HEK293T (cell line): ENCODE results near the gene BARX2.

ENCODE experiments used
- CTCF ChIA-PET: fragments of 350-600 bp; formaldehyde crosslinking; extraction: SDS; loops from one replicate; lab custom pipeline; 2021; ENCODE audit warnings: antibody characterized with exemption, inconsistent platforms; lab: Yijun Ruan, JAX
- POLR2A ChIA-PET: fragments of 350-600 bp; formaldehyde crosslinking; extraction: SDS; loops from one replicate; lab custom pipeline; 2020; ENCODE audit warnings: antibody characterized with exemption, inconsistent platforms; lab: Yijun Ruan, JAX
- DNase-seq: peaks from one replicate; pipeline ENCODE4 v3.0.0; 2012; ENCODE audit warnings: mixed read lengths; ENCODE audit errors: extremely low spot score
- ARNT ChIP-seq: fragments of 450-650 bp; IDR thresholded peaks from 2 replicates; pipeline ENCODE4 v1.6.1; 2017; ENCODE audit warnings: mild to moderate bottlenecking
- BHLHE40 ChIP-seq: fragments of 450-650 bp; IDR thresholded peaks from 2 replicates; pipeline ENCODE4 v1.6.1; 2016; ENCODE audit warnings: mild to moderate bottlenecking, moderate library complexity, borderline replicate concordance
- CTBP1 ChIP-seq: fragments of 450-650 bp; IDR thresholded peaks from 2 replicates; pipeline ENCODE4 v1.6.1; 2016; ENCODE audit warnings: borderline replicate concordance
- ELF4 ChIP-seq: fragments of 450-650 bp; IDR thresholded peaks from 2 replicates; pipeline ENCODE4 v1.6.1; 2017; ENCODE audit warnings: antibody characterized with exemption
- FOXA1 ChIP-seq: fragments of 450-650 bp; IDR thresholded peaks from 2 replicates; pipeline ENCODE4 v1.6.1; 2016; ENCODE audit warnings: mild to moderate bottlenecking
- FOXK2 ChIP-seq: fragments of 450-650 bp; IDR thresholded peaks from 2 replicates; pipeline ENCODE4 v1.6.1; 2016; ENCODE audit warnings: mild to moderate bottlenecking
- FOXM1 ChIP-seq: fragments of 450-650 bp; IDR thresholded peaks from 2 replicates; pipeline ENCODE4 v1.6.1; 2017; ENCODE audit warnings: mild to moderate bottlenecking, borderline replicate concordance
- HDGF ChIP-seq: fragments of 450-650 bp; IDR thresholded peaks from 2 replicates; pipeline ENCODE4 v1.6.1; 2017; ENCODE audit warnings: antibody characterized with exemption, borderline replicate concordance
- L3MBTL2 ChIP-seq: fragments of 450-650 bp; conservative IDR thresholded peaks from 2 replicates; pipeline ENCODE4 v1.6.1; 2016; ENCODE audit warnings: mild to moderate bottlenecking
- LEF1 ChIP-seq: fragments of 450-650 bp; IDR thresholded peaks from 2 replicates; pipeline ENCODE4 v1.6.1; 2017; ENCODE audit warnings: mild to moderate bottlenecking, borderline replicate concordance
- NFRKB ChIP-seq: fragments of 450-650 bp; IDR thresholded peaks from 2 replicates; pipeline ENCODE4 v1.6.1; 2016; ENCODE audit warnings: mild to moderate bottlenecking, moderate library complexity
- PKNOX1 ChIP-seq: fragments of 450-650 bp; IDR thresholded peaks from 2 replicates; pipeline ENCODE4 v1.6.1; 2016
- SP1 ChIP-seq: fragments of 450-650 bp; IDR thresholded peaks from 2 replicates; pipeline ENCODE4 v1.6.1; 2017
- SUZ12 ChIP-seq: fragments of 450-650 bp; IDR thresholded peaks from 2 replicates; pipeline ENCODE4 v1.6.1; 2016; ENCODE audit warnings: mild to moderate bottlenecking
- TARDBP ChIP-seq: fragments of 450-650 bp; IDR thresholded peaks from 2 replicates; pipeline ENCODE4 v1.6.1; 2016
- ZNF384 ChIP-seq: fragments of 450-650 bp; IDR thresholded peaks from 2 replicates; pipeline ENCODE4 v1.6.1; 2016

Gene BARX2

GRCh38 chr11:129455756-129456655 lies 80.4 kb downstream of the BARX2 start:
- ChIA-PET CTCF (interaction anchor here (1.0 kb wide), 2 partner anchors 21 to 241 kb away, joined by 3 to 4 read pairs; no protein-coding TSS in a partner anchor), POLR2A (no interaction called here)
- no peak for DNase-seq
- no peak for TF ChIP-seq HDGF
- peak; percentile 53; the same call in 1 of the 2 replicates for TF ChIP-seq PKNOX1

GRCh38 chr11:129457321-129457720 lies 81.7 kb downstream of the BARX2 start:
- CTCF ChIA-PET = no interaction called here

DNA sequence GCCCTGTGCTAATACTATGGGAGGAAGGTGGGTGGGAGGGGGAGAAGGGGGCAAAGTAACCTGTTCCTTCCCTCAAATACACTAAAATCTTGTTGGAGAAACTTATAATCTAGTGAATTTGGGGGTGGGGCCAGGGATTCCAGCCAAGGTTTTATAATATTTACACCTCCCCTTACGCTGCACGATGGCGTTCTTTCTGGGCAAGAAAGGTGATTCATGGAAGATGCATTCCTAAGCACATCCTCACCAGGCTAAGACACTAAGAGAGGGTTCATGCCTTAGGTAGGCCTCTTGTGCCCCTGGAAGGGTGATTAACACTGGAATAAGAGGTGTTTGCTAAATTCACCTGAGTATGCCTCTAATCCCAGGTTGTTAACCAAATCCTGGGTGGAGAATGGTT lies 82.6 kb downstream of the BARX2 start:
- DNase-seq = no peak
- ChIA-PET CTCF (no interaction called here), POLR2A (no interaction called here)
- no peak for TF ChIP-seq SUZ12
- TF ChIP-seq FOXA1 = no peak
- TF ChIP-seq FOXK2 = no peak
- no peak for TF ChIP-seq BHLHE40
- no peak for TF ChIP-seq L3MBTL2
- no peak for TF ChIP-seq LEF1
- TF ChIP-seq TARDBP = no peak
- TF ChIP-seq HDGF = no peak
- no peak for TF ChIP-seq FOXM1
- no peak for TF ChIP-seq ELF4

More at GRCh38 chr11:129457321-129457720, 81.7 kb downstream of the BARX2 start:
- POLR2A ChIA-PET = no interaction called here
- no peak for DNase-seq
- peak; percentile 20; the same call in 1 of the 2 replicates for TF ChIP-seq L3MBTL2
- no peak for TF ChIP-seq ARNT
- no peak for TF ChIP-seq BHLHE40

DNA sequence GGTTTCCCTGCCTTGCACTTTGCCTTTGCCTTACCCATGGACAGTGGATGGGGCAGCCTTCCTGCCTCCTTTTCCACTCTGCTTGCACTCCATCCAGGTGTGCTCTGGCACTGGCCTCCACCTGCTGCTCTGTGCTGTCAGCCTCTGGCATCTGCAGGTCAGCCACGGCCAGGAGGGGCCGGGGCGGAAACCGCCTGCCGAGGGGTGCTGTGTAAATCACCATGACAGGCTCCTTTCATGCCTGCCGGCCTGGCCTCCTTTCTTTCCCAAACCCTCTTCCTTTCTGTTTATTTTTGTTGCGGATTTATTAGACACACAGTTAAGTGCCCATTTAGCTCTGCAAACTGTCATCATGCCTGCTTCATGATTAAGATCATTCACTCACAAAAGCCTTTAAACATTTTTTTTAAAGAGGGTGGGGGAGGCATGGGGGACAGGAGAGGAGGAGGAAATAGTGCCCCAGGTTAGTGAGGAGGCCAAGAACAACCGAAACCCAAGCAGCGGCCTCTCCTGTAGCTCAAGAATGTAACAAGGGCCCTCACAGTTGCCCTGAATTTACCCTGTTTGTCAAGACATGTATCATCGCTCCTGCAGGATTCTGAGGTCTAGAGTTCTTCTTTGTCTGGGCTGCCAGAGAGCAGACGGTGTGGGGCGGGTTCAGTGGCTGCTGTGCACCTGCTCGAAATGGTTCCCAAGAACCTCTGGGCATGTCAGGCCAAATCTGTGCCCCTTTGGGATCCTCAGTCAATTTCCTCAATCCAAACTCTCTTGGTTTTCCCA lies 83.3 kb downstream of the BARX2 start:
- no peak for TF ChIP-seq FOXK2
- peak; percentile 80; the same call in 1 of the 2 replicates for TF ChIP-seq CTBP1
- TF ChIP-seq ZNF384 = peak; percentile 63
- TF ChIP-seq PKNOX1 = peak; percentile 95
- CTCF ChIA-PET = no interaction called here
- DNase-seq = peak; percentile 53
- POLR2A ChIA-PET = no interaction called here

DNA sequence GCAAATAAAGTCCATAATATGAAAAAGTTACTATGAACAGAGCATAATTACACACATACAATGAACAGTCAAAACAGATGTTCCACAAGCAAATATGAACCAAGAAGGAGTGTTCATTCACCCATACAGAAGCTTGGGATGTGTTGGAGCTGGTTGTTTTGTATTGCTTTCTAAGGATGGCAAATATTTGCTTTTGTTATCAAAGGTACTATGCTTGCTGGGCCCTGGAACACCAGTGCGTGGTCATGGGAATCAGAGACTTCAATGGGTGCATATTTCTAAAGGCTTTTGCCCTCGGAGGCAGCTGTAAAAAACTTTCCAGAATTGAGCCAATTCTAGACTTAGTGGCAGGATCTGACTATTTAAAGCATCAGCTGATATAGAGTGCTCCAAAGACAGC lies 85.1 kb downstream of the BARX2 start:
- CTCF ChIA-PET = no interaction called here
- no peak for TF ChIP-seq SP1
- no peak for TF ChIP-seq HDGF
- TF ChIP-seq FOXM1 = no peak
- no peak for TF ChIP-seq ARNT
- TF ChIP-seq PKNOX1 = no peak
- TF ChIP-seq L3MBTL2 = no peak
- TF ChIP-seq FOXA1 = no peak
- no peak for TF ChIP-seq SUZ12
- no peak for TF ChIP-seq TARDBP
- no peak for TF ChIP-seq FOXK2
- no peak for TF ChIP-seq NFRKB
- POLR2A ChIA-PET = no interaction called here
- DNase-seq = no peak

- TF ChIP-seq ARNT = no peak
- TF ChIP-seq BHLHE40 = no peak
- TF ChIP-seq PKNOX1 = no peak
- no peak for TF ChIP-seq L3MBTL2
- TF ChIP-seq LEF1 = no peak
- TF ChIP-seq HDGF = no peak
- ChIA-PET CTCF (no interaction called here), POLR2A (no interaction called here)
- no peak for DNase-seq
Observed at GRCh38 chr11:129484068-129484467, 108.4 kb downstream of the BARX2 start.
